WERI-Rb-1 (cell line): Measurements from ENCODE around the gene DAPL1.
A peak's percentile ranks its signal among the peaks of the same experiment; 100 is the strongest.

Source experiments
- DNase-seq: peaks from one replicate; pipeline ENCODE4 v3.0.0-alpha.2; 2020
- H3K27ac ChIP-seq: fragments of 250-450 bp; sonication (Bioruptor Pico); 2 replicates; pipeline ENCODE4 v1.5.1; 2020; ENCODE audit warnings: mild to moderate bottlenecking, moderate library complexity
- H3K27me3 ChIP-seq: fragments of 250-450 bp; sonication (Bioruptor Pico); 2 replicates; pipeline ENCODE4 v1.5.1; 2021; ENCODE audit warnings: mild to moderate bottlenecking, low read depth, moderate library complexity; ENCODE audit not compliant: insufficient read depth, severe bottlenecking
- H3K36me3 ChIP-seq: fragments of 250-450 bp; sonication (Bioruptor Pico); 2 replicates; pipeline ENCODE4 v1.5.1; 2020; ENCODE audit warnings: mild to moderate bottlenecking, moderate library complexity
- H3K4me3 ChIP-seq: 2 replicates; pipeline ENCODE4 v1.5.1; 2011; ENCODE audit warnings: low read depth, mild to moderate bottlenecking, control low read depth, low read length
- H3K9me3 ChIP-seq: fragments of 250-450 bp; sonication (Bioruptor Pico); 2 replicates; pipeline ENCODE4 v1.5.1; 2021; ENCODE audit warnings: mild to moderate bottlenecking, moderate library complexity; ENCODE audit not compliant: severe bottlenecking
- CTCF ChIP-seq: IDR thresholded peaks from 2 replicates; pipeline ENCODE4 v1.5.1; 2011; ENCODE audit warnings: low read depth, mild to moderate bottlenecking, control low read depth, inconsistent platforms, low read length

The DAPL1 gene

GRCh38 chr2:158806941-158807340 is 11.8 kb downstream of the DAPL1 start:
- no peaks in the 10 kb centered on the region for H3K27me3 ChIP-seq
- H3K4me3 ChIP-seq: no peak overlapping the region
- no peak for DNase-seq
- no peaks in the 10 kb centered on the region for H3K36me3 ChIP-seq
- TF ChIP-seq CTCF: no peak
- no peaks in the 10 kb centered on the region for H3K9me3 ChIP-seq
- no peak overlapping the region for H3K27ac ChIP-seq

GRCh38 chr2:158808426-158808825 is 13.3 kb downstream of the DAPL1 start:
- H3K27ac ChIP-seq: no peak overlapping the region

GRCh38 chr2:158809816-158810215 is 14.7 kb downstream of the DAPL1 start:
- Histone ChIP-seq H3K36me3 (no peaks in the 10 kb centered on the region), H3K27ac (no peak overlapping the region), H3K9me3 (no peaks in the 10 kb centered on the region), H3K27me3 (no peaks in the 10 kb centered on the region), H3K4me3 (no peak overlapping the region)
- no peak for DNase-seq
- no peak for TF ChIP-seq CTCF

More at GRCh38 chr2:158808426-158808825, 13.3 kb downstream of the DAPL1 start:
- no peak for TF ChIP-seq CTCF
- Histone ChIP-seq H3K27me3 (no peaks in the 10 kb centered on the region), H3K36me3 (no peaks in the 10 kb centered on the region), H3K9me3 (no peaks in the 10 kb centered on the region), H3K4me3 (no peak overlapping the region)
- DNase-seq: no peak

- no peak overlapping the region for H3K4me3 ChIP-seq
- TF ChIP-seq CTCF: no peak
- DNase-seq: no peak
Observed at GRCh38 chr2:158810731-158811460, 15.8 kb downstream of the DAPL1 start.

GRCh38 chr2:158815166-158815565 is 20.0 kb downstream of the DAPL1 start:
- no peak for DNase-seq
- Histone ChIP-seq H3K27me3 (no peaks in the 10 kb centered on the region), H3K36me3 (no peaks in the 10 kb centered on the region), H3K27ac (no peak overlapping the region), H3K4me3 (no peak overlapping the region), H3K9me3 (no peaks in the 10 kb centered on the region)
- TF ChIP-seq CTCF: no peak

More at GRCh38 chr2:158810731-158811460, 15.8 kb downstream of the DAPL1 start:
- Histone ChIP-seq H3K36me3 (no peaks in the 10 kb centered on the region), H3K27ac (no peak overlapping the region), H3K9me3 (no peaks in the 10 kb centered on the region), H3K27me3 (no peaks in the 10 kb centered on the region)

GRCh38 chr2:158815658-158816057 is 20.5 kb downstream of the DAPL1 start:
- Histone ChIP-seq H3K4me3 (no peak overlapping the region), H3K9me3 (no peaks in the 10 kb centered on the region), H3K27ac (no peak overlapping the region), H3K27me3 (no peaks in the 10 kb centered on the region), H3K36me3 (no peaks in the 10 kb centered on the region)
- DNase-seq: peak; percentile 69
- no peak for TF ChIP-seq CTCF
